HepG2 (cell line): ENCODE results near the gene CCT8.

Experiments
- CHD4 ChIP-seq: fragments of 200-600 bp; sonication (generic); IDR thresholded peaks from 2 replicates; pipeline ENCODE4 v1.7.0; 2017; ENCODE audit warnings: mild to moderate bottlenecking, low read length, borderline replicate concordance
- POLR2A ChIP-seq, 2 experiments: IDR thresholded peaks; 2 replicates each; pipeline ENCODE4 v1.6.1; 2011; ENCODE audit warnings: low read depth in 2 of 2, low read length in 2 of 2, mild to moderate bottlenecking in 1 of 2, moderate library complexity in 1 of 2; ENCODE audit not compliant: insufficient read depth in 1 of 2
- ZNF274 ChIP-seq: sonication (generic); formaldehyde crosslinking; IDR thresholded peaks from 2 replicates; pipeline ENCODE4 v1.5.1; 2020; ENCODE audit warnings: mild to moderate bottlenecking, missing genetic modification reagents
- ZNF3 ChIP-seq: IDR thresholded peaks from 2 replicates; pipeline ENCODE4 v1.7.0; 2017; ENCODE audit warnings: inconsistent platforms

- TF ChIP-seq ZNF3 (CRISPR knock-in tag): no peak
- TF ChIP-seq CHD4: no peak
- TF ChIP-seq POLR2A (IDR thresholded peaks at IDR 0.05; ENCODE audit: insufficient read depth in 1 of 2, low read depth in 2 of 2, low read length in 2 of 2): no peak
- no peak for TF ChIP-seq ZNF274 (CRISPR knock-in tag)
Observed at GRCh38 chr21:29098156-29098555, 24.7 kb upstream of the CCT8 start.
